ENCODE results near the gene INSIG1. TPM values are rescaled to one million over a fixed set of nuclear protein-coding genes. Genes with fewer than 3 reads are reported as not detected.
A peak's percentile ranks its signal among the peaks of the same experiment; 100 is the strongest.

INSIG1 gene
- total and polyA plus RNA-seq, 8 donors = 13.0 to 59.2 (median 37.1) TPM

- Histone ChIP-seq H3K9me3 (no peaks in the 10 kb centered on the region), H3K27me3 (peaks cover 0 to under 1% (median 0%) of the 10 kb centered on the region in 4 donors), H3K36me3 (no peaks in the 10 kb centered on the region), H3K4me3 (no peak overlapping the region), H3K27ac (no peak overlapping the region), H3K4me1 (no peaks in the 10 kb centered on the region)
- ATAC-seq (no peak), FAIRE-seq (no peak), DNase-seq (peak in 2 of 6 donors; percentile 26 to 39)
- WGBS, 2 donors = 77 to 78% methylated on average over 21 of the region's 21 CpGs
- intact Hi-C loops (cut with DNase I) = loop anchor here in 1 of 3 donors (10.0 kb wide), 1 partner anchor 437 kb away; no protein-coding TSS in a partner anchor
- TF ChIP-seq, protein P1, sequence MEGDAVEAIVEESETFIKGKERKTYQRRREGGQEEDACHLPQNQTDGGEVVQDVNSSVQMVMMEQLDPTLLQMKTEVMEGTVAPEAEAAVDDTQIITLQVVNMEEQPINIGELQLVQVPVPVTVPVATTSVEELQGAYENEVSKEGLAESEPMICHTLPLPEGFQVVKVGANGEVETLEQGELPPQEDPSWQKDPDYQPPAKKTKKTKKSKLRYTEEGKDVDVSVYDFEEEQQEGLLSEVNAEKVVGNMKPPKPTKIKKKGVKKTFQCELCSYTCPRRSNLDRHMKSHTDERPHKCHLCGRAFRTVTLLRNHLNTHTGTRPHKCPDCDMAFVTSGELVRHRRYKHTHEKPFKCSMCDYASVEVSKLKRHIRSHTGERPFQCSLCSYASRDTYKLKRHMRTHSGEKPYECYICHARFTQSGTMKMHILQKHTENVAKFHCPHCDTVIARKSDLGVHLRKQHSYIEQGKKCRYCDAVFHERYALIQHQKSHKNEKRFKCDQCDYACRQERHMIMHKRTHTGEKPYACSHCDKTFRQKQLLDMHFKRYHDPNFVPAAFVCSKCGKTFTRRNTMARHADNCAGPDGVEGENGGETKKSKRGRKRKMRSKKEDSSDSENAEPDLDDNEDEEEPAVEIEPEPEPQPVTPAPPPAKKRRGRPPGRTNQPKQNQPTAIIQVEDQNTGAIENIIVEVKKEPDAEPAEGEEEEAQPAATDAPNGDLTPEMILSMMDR (IDR thresholded peaks at IDR 0.05) = no peak
Observed at GRCh38 chr7:155352076-155352752, 54.5 kb downstream of the INSIG1 start.

- WGBS, 2 donors = 81 to 90% methylated on average over 5 of the region's 5 CpGs
- Histone ChIP-seq H3K9me3 (no peaks in the 10 kb centered on the region), H3K27me3 (peaks cover 0 to 4% (median 0%) of the 10 kb centered on the region in 4 donors), H3K27ac (no peak overlapping the region), H3K4me3 (no peak overlapping the region), H3K4me1 (no peaks in the 10 kb centered on the region), H3K36me3 (no peaks in the 10 kb centered on the region)
- TF ChIP-seq, protein P1 (IDR thresholded peaks at IDR 0.05) = no peak
- ATAC-seq = no peak
- intact Hi-C loops (cut with DNase I) = loop anchor here in 1 of 3 donors (10.0 kb wide), 1 partner anchor 438 kb away; no protein-coding TSS in a partner anchor
- no peak for DNase-seq
- no peak for FAIRE-seq
Observed at GRCh38 chr7:155352753-155353115, 55.1 kb downstream of the INSIG1 start.

- intact Hi-C loops (cut with DNase I) = loop anchor here in 1 of 3 donors (10.0 kb wide), 1 partner anchor 439 kb away; no protein-coding TSS in a partner anchor
- TF ChIP-seq, protein P1 (IDR thresholded peaks at IDR 0.05) = no peak
- no peaks in the 10 kb centered on the region for H3K36me3 ChIP-seq
- ATAC-seq (no peak), DNase-seq (peak in 2 of 6 donors; percentile 18 to 27), FAIRE-seq (no peak)
- H3K27me3 ChIP-seq = peaks cover 0 to 4% (median 0%) of the 10 kb centered on the region in 4 donors
- H3K27ac ChIP-seq = no peak overlapping the region
- no peaks in the 10 kb centered on the region for H3K4me1 ChIP-seq
- WGBS, 2 donors = 51 to 53% methylated on average over 9 of the region's 9 CpGs
- no peaks in the 10 kb centered on the region for H3K9me3 ChIP-seq
- H3K4me3 ChIP-seq = no peak overlapping the region
Observed at GRCh38 chr7:155353256-155353897, 55.7 kb downstream of the INSIG1 start.

- DNase-seq = no peak
- H3K27ac ChIP-seq = no peak overlapping the region
- no peaks in the 10 kb centered on the region for H3K36me3 ChIP-seq
- H3K4me3 ChIP-seq = no peak overlapping the region
- H3K4me1 ChIP-seq = no peaks in the 10 kb centered on the region
- TF ChIP-seq, protein P1 (IDR thresholded peaks at IDR 0.05) = no peak
- FAIRE-seq = no peak
- no peak for ATAC-seq
- no peaks in the 10 kb centered on the region for H3K9me3 ChIP-seq
- intact Hi-C loops (cut with DNase I) = loop anchor here in 1 of 3 donors (10.0 kb wide), 1 partner anchor 440 kb away; no protein-coding TSS in a partner anchor
- peaks cover 0 to 4% (median 0%) of the 10 kb centered on the region in 4 donors for H3K27me3 ChIP-seq
- WGBS, 2 donors = 67 to 78% methylated on average over 20 of the region's 20 CpGs
Observed at GRCh38 chr7:155354371-155355048, 56.8 kb downstream of the INSIG1 start.
